UCSD-AML1 (cell line): ENCODE measurements around the gene SLC25A30.
A peak's percentile ranks its signal among the peaks of the same experiment; 100 is the strongest.

Experiments
- DNase-seq: peaks from one replicate; lab custom pipeline; 2025; ENCODE audit not compliant: unreplicated experiment; lab: John Stamatoyannopoulos, UW

Gene SLC25A30, protein sequence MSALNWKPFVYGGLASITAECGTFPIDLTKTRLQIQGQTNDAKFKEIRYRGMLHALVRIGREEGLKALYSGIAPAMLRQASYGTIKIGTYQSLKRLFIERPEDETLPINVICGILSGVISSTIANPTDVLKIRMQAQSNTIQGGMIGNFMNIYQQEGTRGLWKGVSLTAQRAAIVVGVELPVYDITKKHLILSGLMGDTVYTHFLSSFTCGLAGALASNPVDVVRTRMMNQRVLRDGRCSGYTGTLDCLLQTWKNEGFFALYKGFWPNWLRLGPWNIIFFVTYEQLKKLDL

DNA sequence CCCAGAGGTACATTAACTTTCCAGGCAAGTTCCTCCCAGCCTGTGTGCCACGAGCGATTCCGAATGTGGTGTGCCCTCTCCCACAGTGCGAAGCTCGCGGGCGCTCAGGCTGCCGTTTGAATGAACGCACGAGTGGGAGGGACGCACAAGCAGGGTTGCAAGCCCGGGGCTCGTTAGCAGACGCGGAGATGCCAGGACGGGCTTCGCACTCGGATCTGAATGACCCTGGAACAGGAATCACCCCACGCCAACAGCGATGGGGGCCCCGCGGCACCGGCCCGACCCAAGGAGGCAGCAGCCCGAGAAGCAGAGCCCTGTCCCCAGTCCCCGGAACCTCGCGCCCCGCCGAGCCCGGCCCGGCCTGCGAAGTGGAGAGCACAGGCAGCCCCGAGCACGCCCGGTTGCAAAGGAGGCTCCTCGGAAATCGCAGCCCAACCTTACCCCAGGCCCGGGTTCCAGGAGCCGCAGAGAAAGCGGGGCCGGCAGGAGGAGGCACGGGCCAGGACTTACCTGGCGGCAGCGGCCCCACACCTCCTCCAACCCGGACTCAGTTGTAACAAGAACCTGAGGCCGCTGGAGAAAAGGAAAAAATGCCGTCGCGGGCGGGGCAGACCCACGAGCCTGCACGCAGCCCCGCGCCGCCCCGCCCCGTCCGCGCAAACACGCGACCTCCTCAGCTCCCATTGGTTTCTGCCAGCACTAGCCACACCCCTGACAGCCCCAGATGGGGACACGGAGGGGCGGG is at the start of gene SLC25A30:
Gene SLC25A30 (minus strand): TSS at position 584 of the 745 bp plus-strand sequence. CDS start 6,948 bp downstream, outside the sequence.
- peak; percentile 93 for DNase-seq

DNA sequence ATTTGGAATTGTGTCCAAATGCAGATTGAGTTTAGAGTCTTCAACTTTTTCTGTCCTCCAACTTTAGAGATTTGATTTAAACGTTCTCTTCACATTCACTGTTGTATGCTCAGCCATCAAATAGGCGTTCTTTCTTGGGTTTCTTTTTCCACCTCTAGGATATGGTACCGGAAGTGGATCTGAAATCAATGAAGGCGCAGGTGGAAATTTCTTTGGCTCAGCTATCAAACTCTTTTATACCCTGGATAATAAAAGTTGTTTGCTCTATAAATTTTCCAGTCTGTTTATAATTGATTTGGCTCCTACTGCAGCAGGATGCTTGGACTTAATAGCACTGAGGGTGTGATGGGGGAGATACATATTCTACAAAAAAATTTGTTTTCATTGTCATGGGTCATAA is 48.2 kb upstream of the SLC25A30 start:
- DNase-seq: no peak

DNA sequence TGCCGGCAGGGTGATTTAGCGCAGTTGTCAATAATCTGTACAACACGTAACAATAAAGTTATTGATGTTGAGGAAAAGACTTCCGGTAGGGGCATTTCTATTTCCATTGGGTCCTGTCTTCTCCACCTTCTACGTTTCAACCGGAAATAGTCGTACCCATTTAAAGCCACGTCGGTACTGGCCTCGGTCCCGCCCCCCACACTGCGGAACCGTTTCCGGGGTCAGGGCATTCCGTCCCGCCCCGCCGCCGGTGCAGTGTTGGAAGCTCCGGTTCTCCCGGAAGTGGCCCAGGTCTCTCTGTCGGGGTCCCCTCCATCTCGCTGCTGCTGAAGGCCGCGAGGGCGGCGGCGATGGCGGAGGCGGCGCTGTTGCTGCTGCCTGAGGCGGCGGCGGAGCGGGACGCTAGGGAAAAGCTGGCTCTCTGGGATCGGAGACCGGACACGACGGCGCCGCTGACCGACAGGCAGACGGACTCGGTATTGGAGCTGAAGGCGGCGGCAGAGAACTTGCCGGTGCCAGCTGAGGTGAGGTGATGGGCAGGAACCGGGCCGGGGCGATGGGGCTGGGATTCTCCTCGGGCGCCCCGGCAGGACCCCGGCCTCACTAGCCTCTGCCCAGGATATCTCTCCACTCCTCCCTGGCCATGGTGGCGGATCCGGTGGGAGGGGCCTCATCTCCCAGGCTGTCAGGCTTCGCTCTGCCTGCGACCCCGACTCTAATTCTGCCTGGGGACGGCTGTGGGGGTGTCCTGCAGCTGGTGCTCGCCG is 46.7 kb upstream of the SLC25A30 start, which contains the start of gene COG3:
Gene COG3 (plus strand): TSS at position 253 of the 767 bp plus-strand sequence. CDS start 98 bp downstream, at position 351.
- peak; percentile 93 for DNase-seq

DNA sequence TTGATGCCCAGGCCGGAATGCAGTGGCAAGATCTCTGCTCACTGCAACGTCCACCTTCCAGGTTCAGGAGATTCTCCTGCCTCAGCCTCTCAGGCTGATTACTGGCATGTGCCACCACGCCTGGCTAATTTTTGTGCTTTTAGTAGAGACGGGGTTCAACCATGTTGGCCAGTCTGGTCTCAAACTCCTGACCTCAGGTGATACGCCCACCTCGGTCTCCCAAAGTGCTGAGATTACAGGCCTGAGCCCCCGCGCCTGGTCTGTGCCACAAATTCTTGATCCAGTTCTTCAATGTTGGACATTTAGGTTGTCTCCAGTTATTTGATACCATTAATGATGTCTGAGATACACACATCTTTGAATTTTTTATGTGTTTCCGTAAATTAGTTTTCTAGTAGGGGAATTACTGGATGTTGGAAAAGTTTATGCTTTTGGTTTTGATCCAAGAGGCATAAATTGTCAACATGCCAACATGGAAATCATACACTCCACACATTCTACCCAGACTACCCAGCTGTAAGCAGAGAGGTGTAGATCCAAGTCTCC is 46.0 kb upstream of the SLC25A30 start:
- no peak for DNase-seq

DNA sequence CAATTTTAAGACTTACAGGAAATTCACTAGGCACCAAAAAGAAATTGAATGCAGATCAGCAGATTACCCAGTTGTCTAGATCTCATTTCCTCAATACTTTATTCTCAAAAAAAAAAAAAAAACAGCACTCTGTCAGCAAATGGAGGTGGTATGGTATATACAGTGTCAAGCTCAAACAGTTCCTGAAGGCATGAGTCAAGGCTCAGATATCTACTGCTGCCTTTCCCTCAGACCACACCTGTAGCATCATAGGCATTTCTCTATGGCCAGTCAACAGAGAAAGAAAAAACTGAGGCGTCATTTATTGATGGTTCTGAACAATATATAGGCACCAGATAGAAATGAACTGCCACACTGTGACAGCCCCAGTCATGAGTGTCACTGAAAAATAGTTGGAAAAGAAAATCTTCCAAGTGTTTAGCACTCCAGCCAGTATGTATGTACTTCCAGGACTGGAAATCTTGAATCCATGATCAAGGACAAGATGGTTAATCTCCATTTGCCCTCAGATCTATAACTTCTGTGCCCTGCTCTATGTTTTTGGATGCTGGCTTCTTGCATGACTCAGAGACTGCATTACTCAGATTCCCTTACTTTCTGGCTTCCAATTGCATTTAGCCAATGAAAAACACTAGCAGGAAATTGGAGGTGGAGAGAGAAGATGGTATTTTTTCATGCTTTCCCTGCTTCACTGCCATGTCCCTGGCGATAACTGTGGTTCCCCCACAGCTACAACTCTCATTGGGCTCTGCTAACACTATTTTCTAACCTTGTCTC is 38.2 kb upstream of the SLC25A30 start:
- no peak for DNase-seq

DNA sequence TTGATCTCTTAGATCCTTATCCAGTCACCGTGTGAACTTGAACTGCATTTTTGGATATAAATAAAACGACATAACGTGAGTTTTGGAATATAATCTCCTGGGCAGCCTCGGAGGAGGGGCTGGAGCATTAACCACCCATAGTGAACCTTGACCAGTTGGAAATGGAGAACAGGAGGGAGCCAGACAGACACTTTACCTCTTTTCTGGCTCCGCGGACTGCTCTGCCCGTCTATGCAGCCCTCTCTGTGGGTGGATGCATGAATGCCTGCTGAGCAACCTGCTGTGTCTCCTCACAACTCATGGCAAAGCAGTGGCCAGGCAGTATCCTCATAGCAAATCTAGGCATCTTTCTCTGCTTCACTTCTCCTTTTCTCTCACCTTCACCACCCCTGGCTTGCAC is 36.0 kb upstream of the SLC25A30 start:
- DNase-seq: no peak

DNA sequence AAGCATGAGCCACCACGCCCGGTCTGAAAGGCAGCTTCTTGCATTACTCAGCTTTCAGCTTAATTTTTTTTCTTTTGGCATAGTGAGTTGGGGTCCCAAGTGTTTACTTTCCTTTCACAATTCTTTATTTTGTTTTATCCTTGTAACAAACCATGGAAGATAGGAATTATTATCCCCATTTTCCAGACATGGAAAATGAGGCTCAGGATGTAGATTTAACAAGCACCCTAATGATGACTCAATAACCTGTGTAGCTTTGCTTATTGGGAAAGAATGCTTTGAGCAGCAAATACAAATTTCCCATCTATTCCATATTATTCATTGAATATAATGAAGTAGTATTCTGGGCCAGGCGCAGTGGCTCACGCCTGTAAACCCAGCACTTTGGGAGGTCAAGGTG is 33.1 kb upstream of the SLC25A30 start:
- DNase-seq: no peak

DNA sequence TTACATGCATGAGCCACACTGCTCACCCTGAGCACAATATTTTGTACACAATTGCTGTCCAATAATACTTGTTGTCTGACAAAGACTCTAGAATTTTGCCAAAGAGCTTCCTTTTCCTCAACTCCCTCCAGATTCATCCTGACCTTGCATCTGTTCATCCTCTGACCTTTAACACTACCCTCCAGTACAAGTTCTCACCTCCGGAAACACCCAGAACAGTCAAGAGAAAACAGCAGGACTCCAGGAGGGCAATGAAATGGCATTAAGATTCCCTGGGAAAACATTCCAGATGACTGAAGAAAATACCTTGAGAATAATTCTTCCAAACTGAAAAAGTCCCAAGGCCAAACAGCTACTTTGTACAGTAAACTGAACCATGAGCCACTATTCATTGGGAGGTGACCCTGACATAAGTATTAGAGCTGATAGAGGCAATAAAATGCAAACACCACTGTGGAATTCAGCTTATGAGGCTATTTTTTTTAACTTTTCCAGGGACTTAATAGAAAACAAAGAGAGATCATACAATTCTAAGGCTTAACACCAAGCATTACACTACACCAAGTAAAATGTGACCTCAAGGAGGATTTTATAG is 30.9 kb upstream of the SLC25A30 start:
- DNase-seq: no peak

DNA sequence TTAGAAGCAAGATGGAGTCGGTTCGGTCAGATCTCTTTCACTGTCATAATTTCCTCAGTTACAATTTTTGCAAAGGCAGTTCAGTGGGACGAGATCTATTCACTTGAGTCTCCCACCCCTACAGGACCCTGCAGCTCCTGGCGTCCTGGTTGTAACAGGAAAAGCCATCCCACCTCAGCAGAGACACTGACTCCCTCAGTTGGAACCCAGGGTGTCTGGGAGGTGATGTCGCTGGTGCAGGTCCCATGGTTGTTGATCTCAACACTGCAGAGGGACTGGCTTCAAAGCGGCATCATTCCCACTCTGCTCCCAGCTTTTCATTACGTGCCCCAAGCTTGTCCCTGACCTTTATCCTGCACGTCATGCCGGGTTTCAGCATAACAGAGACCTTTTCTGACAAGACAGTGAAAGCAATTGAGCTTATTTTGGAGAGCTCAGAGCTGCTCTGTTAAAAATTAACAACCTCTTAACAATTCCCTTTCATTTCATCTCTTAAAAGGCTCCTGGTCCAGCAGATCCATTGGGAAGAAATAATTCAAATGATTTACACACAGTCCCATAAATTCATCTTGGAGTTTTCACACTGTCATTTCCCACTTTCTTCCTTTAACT is 29.0 kb upstream of the SLC25A30 start:
- DNase-seq: no peak

DNA sequence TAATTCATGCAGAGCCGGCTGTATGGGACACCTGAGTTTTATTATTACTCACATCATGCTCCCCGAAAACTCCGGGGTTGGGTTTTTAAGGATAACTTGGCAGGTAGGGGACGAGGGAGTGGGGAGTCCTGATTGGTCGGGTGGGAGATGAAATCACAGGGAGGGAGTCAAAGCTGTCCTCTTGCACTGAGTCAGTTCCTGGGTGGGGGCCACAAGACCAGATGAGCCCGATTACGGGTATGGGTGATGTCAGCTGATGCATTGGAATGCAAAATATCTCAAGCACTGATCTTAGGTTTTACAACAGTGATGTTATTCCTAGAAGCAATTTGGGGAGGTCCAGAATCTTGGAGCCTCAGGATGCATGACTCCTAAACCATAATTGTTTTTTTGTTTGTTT is 28.0 kb upstream of the SLC25A30 start:
- DNase-seq: no peak

DNA sequence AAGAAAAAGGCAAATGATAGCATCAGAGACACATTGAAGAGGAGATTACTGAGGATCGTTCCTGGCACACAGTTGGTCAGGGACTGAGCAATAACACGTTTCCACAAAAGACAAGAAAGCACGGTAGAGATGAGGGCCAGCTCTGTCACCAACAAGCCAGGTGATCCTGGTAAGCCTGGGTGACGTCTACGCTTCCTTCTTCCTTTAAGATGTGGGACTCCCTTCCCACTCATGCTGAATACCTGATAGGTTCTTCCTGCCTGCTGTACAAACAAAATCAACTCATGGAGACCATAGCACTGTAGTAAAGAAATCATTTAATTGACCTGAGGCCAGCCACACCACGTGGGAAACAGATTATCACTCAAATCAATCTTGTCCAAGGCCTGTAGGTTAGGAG is 26.9 kb upstream of the SLC25A30 start:
- no peak for DNase-seq

DNA sequence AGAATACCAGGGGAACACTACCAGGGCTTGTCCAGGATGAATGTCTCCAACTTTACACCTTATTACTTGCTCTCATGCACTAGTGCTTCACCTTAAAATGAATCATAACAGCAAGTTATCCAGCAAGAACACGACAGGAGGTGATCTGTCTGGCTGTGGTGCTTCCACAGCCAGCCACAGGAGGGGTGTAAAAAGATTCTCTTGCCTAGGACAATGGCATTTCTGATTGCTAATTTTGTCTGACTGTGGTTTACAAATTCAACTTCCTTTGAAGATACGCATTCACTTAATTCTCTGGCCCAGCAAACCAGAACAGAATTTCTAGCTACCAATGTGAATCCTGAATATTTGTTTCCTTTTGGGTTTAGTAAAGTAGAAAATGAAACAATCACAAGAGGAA is 23.5 kb upstream of the SLC25A30 start:
- no peak for DNase-seq

DNA sequence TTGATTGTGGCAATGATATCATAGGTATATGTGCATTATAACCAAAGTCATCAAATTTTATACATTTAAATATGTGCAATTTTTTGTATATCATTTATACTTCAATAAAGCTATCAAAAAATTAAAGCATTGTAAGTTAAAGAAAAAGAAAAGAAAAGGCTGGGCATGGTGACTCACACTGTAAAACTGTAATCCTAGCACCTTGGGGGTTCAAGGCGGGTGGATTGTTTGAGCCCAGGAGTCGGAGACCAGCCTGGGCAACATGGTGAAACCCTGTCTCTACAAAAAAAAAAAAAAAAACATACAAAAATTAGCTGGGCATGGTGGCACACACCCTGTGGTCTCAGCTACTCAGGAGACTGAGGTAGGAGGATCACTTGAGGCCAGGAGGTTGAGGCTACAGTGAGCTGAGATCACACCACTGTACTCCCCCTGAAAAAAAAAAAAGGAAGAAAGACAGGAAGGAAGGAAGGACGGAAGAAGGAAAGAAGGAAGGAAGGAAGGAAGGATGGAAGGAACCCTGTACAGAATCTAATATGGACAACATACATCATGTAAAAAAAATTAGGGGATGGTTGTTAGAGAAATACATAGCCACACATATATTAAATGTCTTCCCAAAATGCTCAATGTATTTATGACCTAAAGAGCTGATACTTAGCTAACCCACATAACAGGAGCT is 21.7 kb upstream of the SLC25A30 start:
- DNase-seq: no peak

DNA sequence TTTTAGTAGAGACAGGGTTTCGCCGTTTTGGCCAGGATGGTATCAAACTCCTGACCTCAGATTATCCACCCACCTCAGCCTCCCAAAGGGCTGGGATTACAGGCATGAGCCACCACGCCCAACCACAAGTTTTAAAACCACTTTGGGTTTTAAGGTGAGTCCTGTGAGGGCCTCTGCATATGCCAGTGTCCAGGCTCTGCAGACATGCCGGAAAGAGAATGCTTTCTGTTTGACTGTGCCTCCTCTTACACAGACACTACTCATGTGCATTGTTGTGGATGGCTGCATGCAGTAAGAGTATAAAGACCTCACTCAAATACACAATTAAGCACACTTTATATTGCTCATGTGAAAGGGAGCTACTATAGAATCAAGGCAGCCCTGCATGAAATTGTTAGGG is 20.8 kb upstream of the SLC25A30 start:
- no peak for DNase-seq

DNA sequence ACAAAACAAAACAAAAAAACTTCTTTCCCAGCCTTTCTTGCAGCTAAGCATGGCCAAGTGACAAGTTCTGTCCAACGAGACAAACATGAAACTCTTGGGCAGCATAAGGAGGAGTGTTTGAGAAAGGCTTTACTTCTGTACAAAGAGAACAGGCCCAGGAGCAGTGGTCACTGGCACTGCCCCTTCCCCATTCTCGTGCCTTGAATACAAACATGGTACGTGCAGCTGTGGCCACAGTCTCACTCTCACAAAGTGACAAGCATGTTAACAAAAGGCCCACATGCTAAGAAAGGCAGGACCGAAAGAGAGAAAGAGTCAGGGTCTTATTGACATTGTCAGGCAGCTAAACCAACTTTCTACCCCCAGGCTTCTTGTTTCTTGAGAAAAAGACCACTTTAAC is 19.8 kb upstream of the SLC25A30 start:
- no peak for DNase-seq

DNA sequence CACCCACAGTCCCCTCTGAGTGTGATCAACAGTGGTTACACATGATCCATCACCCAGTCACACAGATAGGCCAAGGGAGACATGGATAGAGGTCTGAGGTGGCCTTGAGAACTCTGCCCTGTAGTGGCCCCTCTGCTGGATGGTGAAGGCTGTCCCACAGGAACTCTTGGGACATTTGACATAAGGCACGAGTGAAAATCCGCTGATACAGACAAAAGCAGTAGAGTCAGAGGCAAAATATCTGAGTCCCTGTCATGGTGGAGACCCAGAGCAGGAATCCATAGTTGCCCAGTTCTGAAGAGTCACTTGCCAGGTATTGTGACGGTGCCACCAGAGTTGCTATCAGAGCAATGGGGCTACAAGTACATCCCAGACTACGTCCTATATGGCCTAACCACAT is 18.8 kb upstream of the SLC25A30 start:
- no peak for DNase-seq

DNA sequence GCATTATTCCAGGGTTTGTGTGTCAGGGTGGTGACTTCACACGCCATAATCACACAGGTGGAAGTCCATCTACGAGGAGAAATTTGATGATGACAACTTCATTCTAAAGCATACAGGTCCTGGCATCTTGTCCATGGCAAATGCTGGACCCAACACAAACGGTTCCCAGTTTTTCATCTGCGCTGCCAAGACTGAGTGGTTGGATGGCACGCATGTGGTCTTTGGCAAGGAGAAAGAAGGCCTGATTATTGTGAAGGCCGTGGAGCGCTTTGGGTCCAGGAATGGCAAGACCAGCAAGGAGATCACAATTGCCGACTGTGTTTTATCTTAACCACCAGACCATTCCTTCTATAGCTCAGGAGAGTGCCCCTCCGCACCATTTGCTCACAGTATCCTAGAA is 18.2 kb upstream of the SLC25A30 start:
- no peak for DNase-seq

DNA sequence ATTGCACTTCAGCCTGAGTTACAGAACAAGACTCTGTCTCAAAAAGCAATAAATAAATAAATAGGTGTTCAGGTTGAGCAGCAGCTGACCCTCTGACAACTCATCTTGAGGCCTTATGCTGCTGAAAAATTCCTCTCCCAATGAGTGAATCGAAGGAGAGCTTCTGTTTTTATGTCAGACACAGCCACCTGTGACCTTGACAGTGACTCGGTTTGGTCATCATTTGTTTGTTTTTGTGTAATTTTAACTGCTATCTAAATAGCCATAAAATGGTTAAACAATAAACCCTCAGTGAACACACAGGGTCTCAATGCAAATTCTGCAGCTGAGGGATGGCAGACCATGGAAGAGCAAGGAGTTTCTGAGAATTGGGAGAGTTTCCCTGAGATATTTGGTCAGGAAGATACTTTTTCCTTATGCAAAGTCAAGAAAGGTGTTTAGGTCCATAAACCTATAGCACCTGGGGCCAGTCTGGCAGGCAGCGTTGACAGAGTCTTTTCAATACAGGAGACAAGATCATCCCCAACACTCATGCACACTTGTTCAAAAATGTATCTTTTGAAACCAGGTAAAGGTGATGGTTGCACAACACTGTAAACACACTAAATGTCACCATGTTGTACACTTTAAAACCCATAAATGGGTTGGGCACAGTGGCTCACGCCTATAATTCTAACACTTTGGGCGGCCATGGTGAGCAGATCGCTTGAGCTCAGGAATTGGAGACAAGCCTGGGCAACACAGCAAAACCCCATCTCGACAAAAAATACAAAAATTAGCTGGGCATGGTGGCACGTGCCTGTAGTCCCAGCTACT is 16.6 kb upstream of the SLC25A30 start:
- DNase-seq: no peak
